Activated CD4-positive, CD25-positive, alpha-beta regulatory T cell treated with anti-CD3 and anti-CD28 coated beads, Interleukin-2, amount 50 U/mL, for 16 hours (primary cell): Measurements from ENCODE around the gene SMG9.

Experiments used
- DNase-seq: peaks from one replicate; pipeline ENCODE4 v3.0.0-alpha.2; 2020; ENCODE audit warnings: low read depth, low spot score

Gene SMG9

GRCh38 chr19:43755256-43755801 lies 567 bp upstream of the SMG9 start:
- DNase-seq = peak; percentile 61

GRCh38 chr19:43754253-43754502 lies 584 bp downstream of the SMG9 start:
- no peak for DNase-seq

- no peak for DNase-seq
Observed at GRCh38 chr19:43752287-43752875, 2.4 kb downstream of the SMG9 start.

- no peak for DNase-seq
Observed at GRCh38 chr19:43751466-43752220, 3.1 kb downstream of the SMG9 start.

GRCh38 chr19:43749898-43750297 lies 4.9 kb downstream of the SMG9 start:
- DNase-seq = no peak

- DNase-seq = no peak
Observed at GRCh38 chr19:43749152-43749551, 5.6 kb downstream of the SMG9 start.

GRCh38 chr19:43748685-43749084 lies 6.1 kb downstream of the SMG9 start:
- no peak for DNase-seq

GRCh38 chr19:43748205-43748594 lies 6.6 kb downstream of the SMG9 start:
- no peak for DNase-seq

GRCh38 chr19:43747557-43748204 lies 7.1 kb downstream of the SMG9 start:
- no peak for DNase-seq

GRCh38 chr19:43743059-43743458 lies 11.7 kb downstream of the SMG9 start:
- no peak for DNase-seq

GRCh38 chr19:43741075-43741825 lies 13.5 kb downstream of the SMG9 start:
- no peak for DNase-seq

GRCh38 chr19:43739439-43740235 lies 15.1 kb downstream of the SMG9 start:
- DNase-seq = no peak

GRCh38 chr19:43738780-43739211 lies 16.0 kb downstream of the SMG9 start:
- no peak for DNase-seq

GRCh38 chr19:43735957-43736356 lies 18.8 kb downstream of the SMG9 start:
- DNase-seq = no peak

GRCh38 chr19:43735013-43735412 lies 19.7 kb downstream of the SMG9 start:
- no peak for DNase-seq

GRCh38 chr19:43731846-43732245 lies 22.9 kb downstream of the SMG9 start:
- DNase-seq = no peak

GRCh38 chr19:43731346-43731745 lies 23.4 kb downstream of the SMG9 start:
- DNase-seq = no peak

GRCh38 chr19:43729919-43730318 lies 24.8 kb downstream of the SMG9 start:
- no peak for DNase-seq

- no peak for DNase-seq
Observed at GRCh38 chr19:43727593-43727853, 27.2 kb downstream of the SMG9 start.

- no peak for DNase-seq
Observed at GRCh38 chr19:43726736-43727592, 27.8 kb downstream of the SMG9 start.

GRCh38 chr19:43725468-43725867 lies 29.3 kb downstream of the SMG9 start:
- no peak for DNase-seq
